SK-N-SH (cell line): ENCODE data around the gene EYA2. TPM values are rescaled to one million over a fixed set of nuclear protein-coding genes. Genes with fewer than 3 reads are reported as not detected.

Experiments
- CTCF ChIA-PET: fragments of 300-600, 350-600 bp; formaldehyde crosslinking; extraction: SDS; loops from one replicate; lab custom pipeline; 2021; lab: Yijun Ruan, JAX
- POLR2A ChIA-PET: fragments of 350-600 bp; sonication (Branson Sonifier 250); formaldehyde crosslinking; extraction: SDS; loops from one replicate; lab custom pipeline; 2020; ENCODE audit warnings: antibody characterized with exemption, inconsistent platforms; lab: Yijun Ruan, JAX
- DNase-seq: peaks from one replicate; pipeline ENCODE4 v3.0.0; 2012
- H2AFZ ChIP-seq: fragments of 200-600 bp; sonication (generic); 2 replicates; pipeline ENCODE4 v1.8.1; 2016; ENCODE audit warnings: antibody characterized with exemption, mild to moderate bottlenecking, low read depth
- H3F3A ChIP-seq: fragments of 200-600 bp; sonication (generic); replicated peaks from 2 replicates; pipeline ENCODE3; 2016; ENCODE audit warnings: antibody characterized with exemption, mild to moderate bottlenecking; ENCODE audit not compliant: insufficient read depth
- H3K27ac ChIP-seq, 2 experiments: fragments of 200-500 bp in 1 of 2; fragments of 200-600 bp in 1 of 2; sonication (Bioruptor generic) in 1 of 2; sonication (generic), shearing (Covaris generic) in 1 of 2; 2 replicates each; pipeline versions ENCODE4 v1.5.1 to v1.6.1; 2014 to 2016; ENCODE audit warnings: low read depth in 2 of 2, inconsistent platforms in 1 of 2, low read length in 1 of 2, mild to moderate bottlenecking in 1 of 2, mixed read lengths in 1 of 2
- H3K27me3 ChIP-seq: fragments of 200-600 bp; sonication (generic), shearing (Covaris generic); 2 replicates; pipeline ENCODE4 v1.6.1; 2016; ENCODE audit warnings: mixed run types; ENCODE audit not compliant: insufficient read depth
- H3K36me3 ChIP-seq, 2 experiments: fragments of 200-500 bp in 1 of 2; fragments of 200-600 bp in 1 of 2; sonication (Bioruptor generic) in 1 of 2; sonication (generic) in 1 of 2; replicated peaks in 1 of 2; 2 replicates each; pipeline versions ENCODE3 to v1.5.1; 2014 to 2016; ENCODE audit warnings: low read length in 1 of 2, mild to moderate bottlenecking in 1 of 2; ENCODE audit not compliant: insufficient read depth in 2 of 2, control insufficient read depth in 1 of 2
- H3K4me1 ChIP-seq, 2 experiments: fragments of 200-500 bp in 1 of 2; fragments of 200-600 bp in 1 of 2; sonication (Bioruptor generic) in 1 of 2; sonication (generic), shearing (Covaris generic) in 1 of 2; 2 replicates each; pipeline versions ENCODE4 v1.5.1 to v1.6.1; 2014 to 2016; ENCODE audit warnings: low read depth in 1 of 2, low read length in 1 of 2, mixed run types in 1 of 2; ENCODE audit not compliant: insufficient read depth in 2 of 2, control insufficient read depth in 1 of 2
- H3K4me2 ChIP-seq: fragments of 200-600 bp; sonication (generic), shearing (Covaris generic); 2 replicates; pipeline ENCODE4 v1.6.1; 2017; ENCODE audit warnings: mixed run types
- H3K4me3 ChIP-seq, 2 experiments: fragments of 200-500 bp in 1 of 2; fragments of 200-600 bp in 1 of 2; sonication (Bioruptor generic) in 1 of 2; sonication (generic), shearing (Covaris generic) in 1 of 2; 2 replicates each; pipeline versions ENCODE4 v1.5.1 to v1.8.1; 2014 to 2016; ENCODE audit warnings: low read depth in 2 of 2, inconsistent platforms in 1 of 2, low read length in 1 of 2, mild to moderate bottlenecking in 1 of 2, mixed read lengths in 1 of 2, moderate library complexity in 1 of 2
- H3K79me2 ChIP-seq: fragments of 200-600 bp; sonication (generic); 2 replicates; pipeline ENCODE4 v1.8.1; 2017; ENCODE audit warnings: mild to moderate bottlenecking; ENCODE audit not compliant: insufficient read depth
- H3K9ac ChIP-seq: fragments of 200-600 bp; sonication (generic); 2 replicates; pipeline ENCODE4 v1.6.1; 2017; ENCODE audit warnings: mixed run types
- H3K9me2 ChIP-seq: fragments of 200-600 bp; sonication (generic); 2 replicates; pipeline ENCODE4 v1.6.1; 2017; ENCODE audit warnings: mixed run types
- H3K9me3 ChIP-seq: fragments of 200-600 bp; sonication (generic); 2 replicates; pipeline ENCODE4 v1.6.1; 2017; ENCODE audit warnings: mixed run types, mild to moderate bottlenecking, moderate library complexity
- H4K20me1 ChIP-seq: fragments of 200-600 bp; sonication (generic); 2 replicates; pipeline ENCODE4 v1.6.1; 2017; ENCODE audit warnings: mild to moderate bottlenecking, mixed run types; ENCODE audit not compliant: insufficient read depth
- CTCF ChIP-seq: fragments of 200-600 bp; sonication (generic); IDR thresholded peaks from 2 replicates; pipeline ENCODE4 v1.6.1; 2017; ENCODE audit warnings: antibody characterized with exemption, mild to moderate bottlenecking, moderate library complexity
- EZH2phosphoT487 ChIP-seq: fragments of 200-600 bp; sonication (generic); IDR thresholded peaks from 2 replicates; pipeline ENCODE4 v1.6.1; 2017; ENCODE audit warnings: low read depth, mixed run types, mild to moderate bottlenecking, antibody characterized with exemption, moderate library complexity, borderline replicate concordance
- GATA2 ChIP-seq: sonication (generic); formaldehyde crosslinking; IDR thresholded peaks from 2 replicates; pipeline ENCODE4 v1.5.0; 2020; ENCODE audit warnings: mild to moderate bottlenecking, missing genetic modification reagents
- NFIC ChIP-seq: IDR thresholded peaks from 2 replicates; pipeline ENCODE4 v1.4.0; 2012; ENCODE audit warnings: borderline replicate concordance
- RAD21 ChIP-seq: IDR thresholded peaks from 2 replicates; pipeline ENCODE4 v1.6.1; 2012; ENCODE audit warnings: mild to moderate bottlenecking, low read length
- RCOR1 ChIP-seq: fragments of 150-350 bp; IDR thresholded peaks from 2 replicates; pipeline ENCODE4 v1.6.1; 2017; ENCODE audit warnings: antibody characterized with exemption, low read length
- REST ChIP-seq: IDR thresholded peaks from 2 replicates; pipeline ENCODE4 v1.6.1; 2012; ENCODE audit warnings: mild to moderate bottlenecking, low read depth, low read length, moderate library complexity
- RFX5 ChIP-seq: IDR thresholded peaks from 2 replicates; pipeline ENCODE4 v1.6.1; 2012; ENCODE audit warnings: mild to moderate bottlenecking, improper control_type of control experiment, low read length
- SMC3 ChIP-seq: IDR thresholded peaks from 2 replicates; pipeline ENCODE4 v1.6.1; 2012; ENCODE audit warnings: low read depth, low read length, improper control_type of control experiment
- USF1 ChIP-seq: IDR thresholded peaks from 2 replicates; pipeline ENCODE4 v1.4.0; 2012; ENCODE audit warnings: low read depth, borderline replicate concordance
- USF2 ChIP-seq: fragments of 150-350 bp; IDR thresholded peaks from 2 replicates; pipeline ENCODE4 v1.6.1; 2017; ENCODE audit warnings: antibody characterized with exemption, low read length, low read depth, borderline replicate concordance
- YY1 ChIP-seq: IDR thresholded peaks from 2 replicates; pipeline ENCODE4 v1.4.0; 2012; ENCODE audit warnings: low read depth, mild to moderate bottlenecking
- ZBTB33 ChIP-seq: IDR thresholded peaks from 2 replicates; pipeline ENCODE4 v1.4.0; 2012; ENCODE audit warnings: low read depth, borderline replicate concordance
- WGBS: methylation state at CpG from one replicate; pipeline ENCODE4 v1.1.6; 2017; ENCODE audit warnings: low lambda C conversion rate; 5-methylcytosine and 5-hydroxymethylcytosine counted together
- polyA plus RNA-seq, 3 experiments: library from polyadenylated mRNA; depleted of rRNA; stranded (reverse); fragments of >200 nt; gene quantifications; 2 replicates each; pipeline ENCODE4 v1.2.3, GENCODE V29; 2012

The EYA2 gene
- polyA plus RNA-seq, 1 of the 3 experiments (the other 2 are of a cell fraction): 0.05 TPM

- TF ChIP-seq GATA2 (CRISPR knock-in tag) (no peak), NFIC (no peak)
Observed at GRCh38 chr20:47099825-47100441, 205.3 kb downstream of the EYA2 start (continued).

- Histone ChIP-seq H3K4me2 (no peak overlapping the region), H3F3A (no peaks in the 10 kb centered on the region), H3K9me3 (no peaks in the 10 kb centered on the region), H4K20me1 (no peaks in the 10 kb centered on the region), H3K79me2 (no peaks in the 10 kb centered on the region), H2AFZ (no peak overlapping the region), H3K9ac (no peak overlapping the region), H3K9me2 (no peaks in the 10 kb centered on the region), H3K36me3 (no peaks in the 10 kb centered on the region), H3K27me3 (0 out of 2 replicates have a peak, but pooled peaks cover 5% of the 10 kb centered on the region), H3K27ac (no peak overlapping the region), H3K4me1 (no peaks in the 10 kb centered on the region; a peak in 1 of 4 replicates), H3K4me3 (no peak overlapping the region)
- no peak for DNase-seq
- TF ChIP-seq EZH2phosphoT487: no peak
- no peak for TF ChIP-seq USF2
- TF ChIP-seq USF1: no peak
- no peak for TF ChIP-seq RCOR1
- no peak for TF ChIP-seq CTCF
- no peak for TF ChIP-seq REST
- no peak for TF ChIP-seq ZBTB33
- no peak for TF ChIP-seq RFX5
- TF ChIP-seq RAD21: no peak
- TF ChIP-seq YY1: no peak
- TF ChIP-seq SMC3: no peak
- 42% methylated on average over 2 of the region's 2 CpGs for WGBS
- CTCF ChIA-PET: interaction anchor here (1.3 kb wide), 1 partner anchor 349 kb away, joined by 4 read pairs; no protein-coding TSS in a partner anchor
- POLR2A ChIA-PET: no interaction called here
Observed at GRCh38 chr20:47102629-47103028, 208.0 kb downstream of the EYA2 start.
